ENCODE results near the gene KPNA5.
A peak's percentile ranks its signal among the peaks of the same experiment; 100 is the strongest.
"Not testable (repeated sequence)": the region's sequence is repeated elsewhere in the genome, so short reads cannot be mapped to it uniquely, and the experiment has no call there.

KPNA5 gene

DNA sequence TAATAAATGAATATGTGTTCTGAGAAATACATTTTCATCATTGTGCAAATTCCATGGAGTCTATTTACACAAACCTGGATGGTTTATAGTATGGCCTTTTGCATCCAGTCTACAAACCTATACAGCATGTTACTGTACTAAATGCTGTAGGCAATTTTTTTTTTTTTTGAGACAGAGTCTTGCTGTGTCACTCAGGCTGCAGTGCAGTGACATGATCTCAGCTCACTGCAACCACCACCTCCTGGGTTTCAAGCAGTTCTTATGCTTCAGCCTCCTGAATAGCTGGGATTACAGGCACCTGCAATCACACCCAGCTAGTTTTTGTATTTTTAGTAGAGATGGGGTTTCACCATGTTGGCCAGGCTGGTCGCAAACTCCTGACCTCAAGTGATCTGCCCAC lies 22.9 kb downstream of the KPNA5 start:
- not testable (repeated sequence) for DNase-seq (ENCODE audit: low spot score)

DNA sequence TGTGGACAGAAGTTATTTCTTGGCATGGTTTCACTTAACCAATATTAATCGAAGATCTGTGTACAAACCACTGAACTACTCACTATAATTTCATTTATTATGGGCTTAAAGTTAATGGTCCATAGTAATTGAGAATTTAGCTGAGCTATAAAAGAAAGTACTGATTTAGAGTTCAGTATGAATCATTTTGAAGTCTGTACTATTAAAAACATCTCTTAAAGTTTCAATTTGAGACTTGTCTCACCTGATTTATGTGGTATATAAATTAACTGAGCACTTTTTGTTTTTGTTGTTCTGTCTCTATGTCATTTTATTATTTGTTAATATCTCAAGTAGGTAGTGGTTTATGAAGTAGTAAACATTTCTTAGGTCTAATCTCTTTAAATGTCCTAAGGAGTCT lies 24.9 kb downstream of the KPNA5 start:
- no peak for DNase-seq (ENCODE audit: low spot score)

DNA sequence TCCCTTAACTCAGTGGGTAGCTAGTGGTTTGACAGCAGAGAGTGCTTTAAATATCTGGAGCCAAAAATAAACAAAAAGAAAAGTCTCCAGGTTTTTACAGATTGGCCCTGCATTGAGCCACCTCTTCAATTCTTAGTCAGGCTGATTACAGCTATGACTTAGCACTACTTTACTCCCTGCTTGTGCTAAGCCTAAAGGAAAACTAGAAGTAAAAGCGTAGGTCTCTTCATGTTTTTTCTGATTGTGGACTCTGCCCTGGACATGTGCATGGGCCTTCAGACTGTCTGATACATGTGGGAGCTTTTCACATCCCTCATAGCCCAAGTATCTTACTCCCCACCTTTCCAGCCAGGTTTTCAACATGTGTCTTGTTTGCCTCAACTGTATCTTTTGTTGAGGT lies 33.3 kb downstream of the KPNA5 start:
- no peak for DNase-seq (ENCODE audit: low spot score)

DNA sequence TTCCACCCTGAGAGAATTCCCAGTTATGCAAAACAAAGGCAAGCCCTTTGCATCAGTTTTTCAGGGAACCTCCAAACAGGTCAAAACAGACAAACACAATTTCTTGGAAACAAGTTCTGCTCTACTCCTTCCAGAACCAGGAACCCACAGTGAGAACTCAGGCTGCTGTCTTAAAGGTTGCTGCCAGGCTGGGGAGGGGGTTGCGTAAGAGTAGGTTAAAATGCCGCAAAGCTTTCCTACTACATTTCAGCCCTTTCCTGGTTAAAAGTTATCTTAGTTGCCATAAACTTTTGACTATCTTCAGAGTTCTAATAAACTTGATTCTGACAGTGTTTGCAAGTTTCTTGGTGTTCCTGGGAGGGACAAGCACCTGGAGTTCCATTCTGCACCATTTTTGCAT lies 33.8 kb downstream of the KPNA5 start:
- DNase-seq (ENCODE audit: low spot score) = no peak

DNA sequence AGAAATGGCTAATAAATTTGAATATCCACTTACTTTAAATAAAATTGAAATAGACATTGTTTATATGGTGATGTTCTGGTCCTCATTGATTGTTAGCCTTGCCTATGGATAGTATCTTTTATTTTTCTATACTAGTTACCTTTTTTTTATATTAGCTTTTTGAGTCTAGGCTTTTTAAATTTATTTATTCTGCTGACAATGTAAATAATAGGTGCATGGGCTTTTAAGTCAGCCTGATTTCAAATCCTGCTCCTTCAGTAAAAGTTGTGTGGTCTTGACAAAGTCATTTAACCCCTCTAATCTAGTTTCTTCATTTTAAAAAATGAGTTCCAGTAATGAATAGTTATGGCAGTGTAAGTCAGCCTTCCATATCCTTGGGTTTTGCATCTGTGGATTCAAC lies 45.9 kb downstream of the KPNA5 start:
- no peak for DNase-seq (ENCODE audit: low spot score)

DNA sequence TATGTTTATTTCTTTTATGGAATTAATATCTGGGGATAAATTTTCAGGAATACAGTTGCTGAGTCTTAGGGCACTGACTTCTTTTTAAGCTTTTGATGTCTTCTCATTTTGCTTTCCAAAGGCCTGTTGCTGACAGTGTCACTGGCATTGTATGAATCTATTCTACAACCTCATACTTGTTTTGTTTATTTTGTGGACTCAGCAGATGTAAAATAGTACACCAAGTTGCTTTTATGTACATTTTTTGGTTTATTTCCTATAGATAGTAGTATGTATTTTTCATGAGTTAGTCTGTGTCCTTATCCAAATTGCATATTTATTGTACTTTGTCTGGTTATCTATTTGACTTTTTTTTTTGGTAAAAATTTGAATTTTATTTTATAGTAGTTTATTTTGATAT lies 49.5 kb downstream of the KPNA5 start:
- no peak for DNase-seq (ENCODE audit: low spot score)

GRCh38 chr6:116737004-116737403 lies 56.0 kb downstream of the KPNA5 start:
- no peak for DNase-seq (ENCODE audit: low spot score)

- DNase-seq (ENCODE audit: low spot score) = not testable (repeated sequence)
These were observed 59.5 kb downstream of the KPNA5 start for GRCh38 chr6:116740486-116740885.

DNA sequence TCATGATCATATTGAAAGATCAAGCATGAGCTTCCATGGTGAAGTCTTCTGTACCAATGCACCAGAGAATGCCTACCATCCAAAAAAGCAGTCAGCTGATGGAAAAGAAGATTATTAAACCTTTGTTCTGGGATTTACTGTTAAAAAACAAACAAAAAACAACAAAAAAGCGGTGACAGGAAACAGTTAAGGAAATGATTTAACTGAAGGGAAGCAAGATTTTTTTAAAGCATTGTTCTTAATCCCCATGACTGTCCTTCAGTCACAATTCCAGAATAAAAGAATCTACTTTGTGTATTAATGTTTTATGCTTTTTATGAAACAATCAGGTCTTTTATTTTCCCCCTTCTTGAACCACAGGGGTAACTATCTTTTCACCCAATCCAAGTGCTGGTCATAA lies 60.6 kb downstream of the KPNA5 start:
- no peak for DNase-seq (ENCODE audit: low spot score)

GRCh38 chr6:116745176-116745575 lies 64.2 kb downstream of the KPNA5 start:
- no peak for DNase-seq (ENCODE audit: low spot score)

GRCh38 chr6:116761779-116762178 lies 80.8 kb downstream of the KPNA5 start:
- DNase-seq (ENCODE audit: low spot score) = no peak

DNA sequence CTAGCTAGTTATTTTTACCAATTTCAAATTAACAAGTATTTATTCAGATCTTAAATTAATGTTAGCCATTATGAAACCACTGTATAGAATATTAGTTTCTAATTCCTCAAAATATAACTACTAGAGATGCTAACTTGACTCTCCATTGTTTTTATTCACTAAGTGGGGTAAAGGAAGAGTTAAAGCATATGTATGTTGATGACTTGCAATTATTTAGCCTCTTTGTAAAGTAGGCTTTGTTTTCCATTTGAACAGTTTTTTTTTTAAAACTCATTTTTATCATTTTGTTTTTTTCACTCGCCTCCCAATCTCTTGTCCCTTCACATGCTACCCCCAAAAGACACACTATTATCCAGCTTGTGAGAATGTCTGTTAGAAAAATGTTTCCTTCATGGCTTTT lies 81.2 kb downstream of the KPNA5 start:
- DNase-seq (ENCODE audit: low spot score) = no peak

DNA sequence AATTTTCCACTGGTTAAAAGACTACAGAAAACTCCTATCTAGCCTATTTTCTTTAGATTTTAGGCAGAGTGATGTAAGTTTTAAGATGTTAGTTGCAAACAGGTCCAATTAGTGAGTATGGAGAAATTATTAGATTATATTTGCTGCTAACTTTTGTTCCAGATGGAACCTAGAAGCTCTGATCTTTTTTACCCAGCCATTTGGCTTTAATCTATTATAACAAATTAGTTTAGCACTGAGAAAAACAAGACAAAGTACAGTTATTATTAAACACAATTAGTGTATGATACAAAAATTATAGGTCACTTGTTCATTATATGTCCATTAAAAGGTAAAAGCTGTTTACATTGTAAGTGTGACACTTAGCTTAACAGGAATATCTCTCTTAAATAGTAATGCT lies 82.0 kb downstream of the KPNA5 start:
- no peak for DNase-seq (ENCODE audit: low spot score)

DNA sequence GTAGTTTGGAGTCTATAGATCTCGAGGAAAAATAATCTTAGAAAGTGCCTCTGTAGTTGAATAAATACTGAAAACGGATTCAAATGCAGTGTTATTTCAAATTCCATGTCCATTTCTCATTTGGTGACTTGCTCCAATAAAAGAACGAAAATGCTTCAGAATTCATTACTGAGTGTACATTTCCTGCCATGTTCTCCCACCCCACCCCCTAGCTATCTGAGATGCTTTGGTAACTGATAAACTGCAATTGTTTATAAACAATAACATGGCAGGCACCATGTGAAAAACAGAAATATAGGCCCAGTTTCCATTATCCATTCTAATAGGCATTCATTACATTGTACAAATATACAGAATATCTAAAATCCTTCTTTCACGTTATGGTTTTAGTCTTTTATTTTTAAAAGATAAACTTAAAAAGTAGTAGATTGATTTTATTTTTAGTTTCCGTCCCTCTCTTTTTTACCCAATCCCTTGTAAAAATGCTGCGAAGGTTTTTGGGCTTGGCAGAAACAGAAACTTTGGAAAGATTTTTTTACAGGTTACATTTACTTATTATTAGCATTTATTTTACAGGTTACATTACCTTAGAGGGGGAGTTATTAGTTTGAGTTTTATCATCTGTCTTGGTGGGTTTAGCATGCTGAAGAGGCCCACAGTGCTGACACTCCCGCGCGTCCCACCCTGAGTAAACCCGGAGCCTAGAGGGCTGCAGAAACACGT lies 83.1 kb downstream of the KPNA5 start:
- no peak for DNase-seq (ENCODE audit: low spot score)

- DNase-seq (ENCODE audit: low spot score) = no peak
These were observed 83.6 kb downstream of the KPNA5 start for GRCh38 chr6:116764629-116764960.

DNA sequence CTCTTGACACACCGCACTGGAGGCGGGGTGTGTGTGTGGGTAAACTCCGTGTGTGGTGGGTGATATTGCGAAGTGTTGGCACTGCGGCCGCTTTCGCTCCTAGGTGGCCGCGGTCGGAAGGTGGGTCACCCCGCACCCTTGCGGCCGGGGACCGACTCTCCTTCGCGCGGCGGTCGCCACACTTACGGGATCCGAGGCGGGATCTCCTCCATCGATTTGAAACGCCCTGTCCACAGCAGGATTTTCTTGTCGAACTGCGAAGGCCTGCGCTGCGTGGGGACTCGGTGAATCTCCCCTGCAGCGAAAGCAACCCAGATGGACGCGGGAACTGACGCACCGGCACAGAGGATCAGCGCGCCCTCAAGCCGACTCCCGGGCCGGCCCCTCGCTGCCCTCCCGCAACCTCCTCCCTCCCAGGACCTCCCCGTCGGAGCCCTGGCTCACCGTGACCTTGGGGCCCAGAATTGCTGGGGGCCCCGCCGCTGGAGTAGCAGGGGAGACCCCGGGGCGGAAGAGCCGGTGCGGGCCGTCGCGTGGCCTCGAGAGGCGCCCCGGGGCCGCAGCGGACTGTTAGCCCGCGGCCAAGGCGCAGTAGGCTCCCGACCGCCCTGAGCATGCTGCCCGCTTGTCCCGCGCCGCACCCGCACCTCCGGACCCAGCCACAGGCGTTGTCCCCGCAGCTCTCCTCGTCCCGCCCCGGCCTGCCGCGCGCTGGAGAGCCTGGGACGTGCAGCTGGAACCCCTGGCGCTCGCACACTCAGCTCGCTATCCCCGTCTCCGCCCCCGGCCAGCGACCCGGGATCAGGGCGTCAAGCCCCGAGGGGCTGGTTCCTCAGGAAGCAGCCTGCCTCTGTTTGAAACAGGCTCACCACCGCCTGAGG lies 84.2 kb downstream of the KPNA5 start, which contains the start of gene FAM162B:
TSS of gene FAM162B (minus strand) at position 759 of the 881 bp plus-strand sequence. CDS start at position 616, 143 bp downstream.
- peak; percentile 76 for DNase-seq (ENCODE audit: low spot score)

GRCh38 chr6:116766506-116767176 lies 85.6 kb downstream of the KPNA5 start:
- DNase-seq (ENCODE audit: low spot score) = no peak

DNA sequence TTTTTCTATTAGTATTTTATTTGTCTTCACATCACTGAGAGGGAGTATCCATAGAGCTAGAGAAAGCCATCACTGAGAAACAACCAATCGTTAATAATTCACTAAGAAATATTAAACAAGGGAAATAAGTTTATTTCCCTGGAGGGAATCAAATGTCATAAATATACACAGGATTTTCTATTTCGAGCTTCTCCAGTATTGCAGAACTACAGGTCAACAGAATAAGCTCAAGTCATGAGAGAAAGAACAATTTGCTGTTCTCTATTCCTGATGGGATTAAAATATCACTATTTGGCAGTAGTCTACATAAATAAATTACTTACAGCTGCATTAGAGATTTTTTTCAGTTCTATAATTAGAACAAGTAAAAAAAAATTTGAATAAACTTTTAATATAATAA lies 86.7 kb downstream of the KPNA5 start:
- DNase-seq (ENCODE audit: low spot score) = no peak

GRCh38 chr6:116772450-116772849 lies 91.4 kb downstream of the KPNA5 start:
- DNase-seq (ENCODE audit: low spot score) = no peak

DNA sequence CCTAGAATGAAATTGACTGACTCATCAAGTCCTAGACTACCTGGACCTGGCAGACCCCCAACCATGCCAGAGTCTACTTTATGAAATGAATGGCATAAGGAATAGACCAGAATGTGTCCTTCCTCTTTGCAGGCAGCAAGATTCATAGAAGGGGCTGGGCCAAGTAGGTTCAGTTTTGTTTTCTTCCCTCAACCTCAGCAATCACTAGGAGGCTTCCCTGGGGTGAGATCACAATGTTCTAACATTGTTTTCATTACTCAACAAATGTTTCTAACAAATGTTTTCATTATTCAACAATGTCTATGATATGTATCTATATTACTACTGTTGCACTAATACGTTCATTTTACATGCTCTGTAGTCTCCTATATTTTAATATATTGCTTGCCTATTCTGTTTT lies 92.9 kb downstream of the KPNA5 start:
- no peak for DNase-seq (ENCODE audit: low spot score)

DNA sequence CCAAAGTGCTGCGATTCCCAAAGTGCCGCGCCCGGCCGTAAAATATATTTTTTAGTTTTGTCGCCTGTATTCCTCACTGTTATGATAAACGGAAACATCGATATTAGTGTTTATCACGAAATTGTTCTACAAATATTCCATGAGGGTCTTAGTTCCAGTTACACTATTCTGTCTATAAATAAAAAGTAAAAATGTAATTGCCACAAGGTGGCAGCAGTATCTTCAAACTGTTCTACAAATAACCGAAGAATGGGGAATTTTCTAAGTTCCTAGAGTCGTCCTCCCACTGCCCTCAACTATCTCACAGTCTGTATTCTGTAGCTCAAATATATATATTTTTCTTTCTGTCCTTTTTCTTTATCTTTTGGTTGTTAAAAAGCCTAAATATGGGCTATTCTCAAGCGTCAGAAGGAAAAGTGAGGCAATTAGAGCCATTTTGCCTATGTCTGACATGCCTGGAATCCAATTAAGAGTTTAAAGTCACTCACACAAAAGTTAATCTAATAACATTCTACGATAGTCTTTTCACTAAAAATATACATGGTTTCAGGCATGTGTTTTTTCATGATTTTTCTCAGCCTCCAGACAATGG lies 98.7 kb downstream of the KPNA5 start:
- DNase-seq (ENCODE audit: low spot score) = no peak

DNA sequence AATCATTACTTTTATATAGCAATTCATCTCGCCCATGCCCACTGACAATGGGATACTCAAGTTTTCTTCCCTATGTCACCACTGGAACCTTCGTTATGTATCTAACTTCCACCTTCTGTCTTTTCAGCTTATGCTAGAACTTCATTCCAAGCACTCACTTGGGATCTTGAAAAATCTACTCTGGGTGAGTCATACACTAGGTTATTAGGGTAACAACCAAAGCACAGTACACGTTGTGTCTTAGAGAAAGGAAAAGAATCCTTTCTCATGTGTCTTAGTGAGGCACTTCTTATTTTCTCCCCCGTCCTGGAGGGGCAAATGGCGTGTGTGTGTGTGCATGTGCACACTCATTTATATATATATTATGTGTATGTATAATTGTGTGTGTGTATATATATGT lies 102.8 kb downstream of the KPNA5 start:
- no peak for DNase-seq (ENCODE audit: low spot score)

Measured in ecto neural progenitor cell (in vitro differentiated cells).